Karpas-422 (cell line): Measurements from ENCODE around the gene CYP27C1. TPM values are rescaled to one million over a fixed set of nuclear protein-coding genes. Genes with fewer than 3 reads are reported as not detected.
A peak's percentile ranks its signal among the peaks of the same experiment; 100 is the strongest.
"Not testable (repeated sequence)": the region's sequence is repeated elsewhere in the genome, so short reads cannot be mapped to it uniquely, and the experiment has no call there.

Source experiments
- DNase-seq: peaks from one replicate; pipeline ENCODE4 v3.0.0-alpha.2; 2015
- H2AFZ ChIP-seq: fragments of 200-600 bp; sonication (generic); 2 replicates; pipeline ENCODE4 v1.6.1; 2014; ENCODE audit warnings: antibody characterized with exemption, low read length, mixed read lengths
- H3K27ac ChIP-seq: fragments of 200-600 bp; sonication (generic); 2 replicates; pipeline ENCODE4 v1.5.1; 2014; ENCODE audit warnings: mild to moderate bottlenecking, low read length, moderate library complexity
- H3K27me3 ChIP-seq: fragments of 200-600 bp; sonication (generic); 2 replicates; pipeline ENCODE4 v1.6.1; 2014; ENCODE audit warnings: low read length, mixed read lengths
- H3K36me3 ChIP-seq: fragments of 200-600 bp; sonication (generic); 2 replicates; pipeline ENCODE4 v1.6.1; 2014; ENCODE audit warnings: low read length, mixed read lengths; ENCODE audit not compliant: insufficient read depth
- H3K4me1 ChIP-seq: fragments of 200-600 bp; sonication (generic); 2 replicates; pipeline ENCODE4 v1.6.1; 2014; ENCODE audit warnings: mild to moderate bottlenecking, low read length, mixed read lengths
- H3K4me2 ChIP-seq: fragments of 200-600 bp; sonication (generic); 2 replicates; pipeline ENCODE4 v1.6.1; 2014; ENCODE audit warnings: low read length, low read depth, mild to moderate bottlenecking; ENCODE audit not compliant: poor library complexity, severe bottlenecking
- H3K4me3 ChIP-seq: fragments of 200-600 bp; sonication (generic); 2 replicates; pipeline ENCODE4 v1.5.1; 2014; ENCODE audit warnings: mild to moderate bottlenecking, antibody characterized with exemption, low read length, mixed read lengths
- H3K79me2 ChIP-seq: fragments of 200-600 bp; sonication (generic); 2 replicates; pipeline ENCODE4 v1.6.1; 2014; ENCODE audit warnings: mild to moderate bottlenecking, low read length, mixed read lengths
- H3K9ac ChIP-seq: fragments of 200-600 bp; sonication (generic); 2 replicates; pipeline ENCODE4 v1.6.0; 2014; ENCODE audit warnings: low read length
- H3K9me2 ChIP-seq: fragments of 200-600 bp; sonication (generic), shearing (Covaris generic); replicated peaks from 2 replicates; pipeline ENCODE4 v1.6.0; 2014; ENCODE audit warnings: mild to moderate bottlenecking, low read length, moderate library complexity; ENCODE audit not compliant: insufficient read depth
- H3K9me3 ChIP-seq: fragments of 300-700, 200-600 bp; sonication (generic); 2 replicates; pipeline ENCODE4 v1.6.1; 2014; ENCODE audit warnings: low read length, mixed read lengths
- H4K20me1 ChIP-seq: fragments of 200-600 bp; sonication (generic); 2 replicates; pipeline ENCODE4 v1.6.1; 2014; ENCODE audit warnings: mild to moderate bottlenecking, antibody characterized with exemption, low read length, low read depth; ENCODE audit not compliant: insufficient read depth
- total RNA-seq: library from RNA; depleted of rRNA; stranded (reverse); fragments of >200 nt; shearing (Covaris generic); gene quantifications from 2 replicates; pipeline ENCODE4 v1.2.3, GENCODE V29; 2014; ENCODE audit warnings: low replicate concordance

CYP27C1 gene
- total RNA-seq, 1 experiment from 2014 or later = not detected

DNA sequence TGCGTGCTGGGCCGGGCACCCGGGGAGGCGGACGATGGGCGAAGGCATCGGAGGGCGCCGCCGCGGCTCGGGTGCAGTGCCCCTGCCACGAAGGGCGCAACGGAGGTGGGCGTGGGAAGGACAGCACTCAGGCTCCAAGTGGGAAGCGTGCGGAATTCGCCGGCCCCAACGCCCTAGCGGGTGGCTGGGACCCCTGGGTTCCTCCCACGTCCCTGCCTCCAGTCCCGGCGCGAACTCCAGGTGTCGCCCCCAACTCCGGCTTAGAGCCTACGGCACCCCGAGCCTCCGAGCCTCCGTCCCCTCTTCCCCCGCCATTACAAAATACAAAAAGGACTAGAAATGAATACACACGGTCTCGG lies 1.3 kb downstream of the CYP27C1 start:
- Histone ChIP-seq H3K4me2 (no peak overlapping the region), H3K36me3 (no peaks in the 10 kb centered on the region), H3K79me2 (no peaks in the 10 kb centered on the region), H3K4me3 (no peak overlapping the region), H3K9ac (no peak overlapping the region), H3K9me3 (no peaks in the 10 kb centered on the region), H4K20me1 (no peaks in the 10 kb centered on the region), H3K27ac (no peak overlapping the region), H2AFZ (no peak overlapping the region), H3K4me1 (no peaks in the 10 kb centered on the region), H3K27me3 (no peaks in the 10 kb centered on the region), H3K9me2 (no peaks in the 10 kb centered on the region)
- no peak for DNase-seq

DNA sequence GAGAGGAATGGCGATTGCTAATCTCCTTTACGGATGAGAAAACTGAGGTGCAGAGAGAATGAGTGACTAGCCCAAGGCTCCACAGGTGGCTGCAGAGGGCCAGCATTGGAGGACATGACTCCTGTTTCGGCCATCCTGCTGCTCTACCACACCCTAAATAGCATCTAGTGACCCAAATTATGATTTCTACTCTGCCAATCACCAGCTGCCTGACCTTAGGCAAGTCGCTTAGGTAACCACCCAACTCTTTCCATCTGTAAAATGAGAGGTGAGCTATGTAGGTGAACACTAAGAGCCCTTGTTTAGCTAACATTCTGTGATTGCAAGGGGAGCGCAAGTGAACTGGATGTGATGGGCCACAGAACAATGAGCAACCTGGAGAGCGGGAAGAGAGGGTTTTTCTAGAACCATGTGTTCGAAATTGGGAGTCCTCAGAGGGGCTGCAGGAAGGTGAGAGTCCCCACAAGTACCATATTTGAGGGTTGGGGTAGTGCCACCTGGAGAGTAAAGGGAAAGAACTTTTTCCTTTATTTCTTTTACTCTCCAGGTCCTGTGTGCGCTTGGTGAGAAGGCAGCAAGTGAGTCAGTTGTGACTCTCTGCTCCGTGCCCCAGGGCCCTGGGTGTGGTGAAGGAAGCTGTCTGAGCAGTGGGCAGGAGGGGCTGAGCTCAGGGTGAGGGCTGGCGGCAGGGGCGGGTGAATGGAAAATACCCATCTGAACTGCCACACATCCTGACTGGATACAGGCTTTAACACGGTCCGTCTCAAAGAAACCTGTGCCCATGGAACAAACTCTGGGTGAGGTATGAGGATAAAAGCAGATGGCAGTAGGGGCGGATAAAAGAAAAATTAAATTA lies 2.4 kb downstream of the CYP27C1 start:
- H3K27me3 ChIP-seq = no peaks in the 10 kb centered on the region
- H3K9me3 ChIP-seq = no peaks in the 10 kb centered on the region
- H3K4me3 ChIP-seq = no peak overlapping the region
- no peak overlapping the region for H3K9ac ChIP-seq
- no peak overlapping the region for H3K4me2 ChIP-seq
- no peaks in the 10 kb centered on the region for H4K20me1 ChIP-seq
- no peak for DNase-seq
- H2AFZ ChIP-seq = no peak overlapping the region
- H3K36me3 ChIP-seq = no peaks in the 10 kb centered on the region
- H3K27ac ChIP-seq = no peak overlapping the region
- no peaks in the 10 kb centered on the region for H3K9me2 ChIP-seq
- H3K4me1 ChIP-seq = no peaks in the 10 kb centered on the region
- H3K79me2 ChIP-seq = no peaks in the 10 kb centered on the region

DNA sequence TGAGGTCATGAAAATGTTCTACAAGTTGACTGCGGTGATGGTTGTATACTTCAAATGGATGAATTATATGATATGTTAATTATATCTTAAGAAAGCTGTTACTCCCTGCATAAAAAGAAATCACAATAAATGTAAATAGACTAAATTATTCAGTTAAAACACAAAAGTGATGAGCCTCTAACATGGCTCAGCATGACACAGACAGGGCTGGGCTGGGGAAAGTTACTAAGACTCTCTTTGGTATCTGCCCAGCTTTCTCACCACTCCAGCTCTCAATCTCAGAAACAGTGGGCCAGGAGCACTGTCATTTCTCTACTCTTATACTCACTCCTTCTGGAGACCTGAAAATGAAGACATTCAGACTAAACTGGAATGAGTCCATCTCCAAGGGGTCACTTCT lies 3.5 kb downstream of the CYP27C1 start:
- Histone ChIP-seq H2AFZ (no peak overlapping the region), H3K9me3 (no peaks in the 10 kb centered on the region), H4K20me1 (no peaks in the 10 kb centered on the region), H3K27me3 (no peaks in the 10 kb centered on the region), H3K9me2 (no peaks in the 10 kb centered on the region), H3K4me1 (no peaks in the 10 kb centered on the region), H3K36me3 (no peaks in the 10 kb centered on the region), H3K27ac (no peak overlapping the region), H3K79me2 (no peaks in the 10 kb centered on the region), H3K4me2 (no peak overlapping the region), H3K9ac (no peak overlapping the region), H3K4me3 (no peak overlapping the region)
- DNase-seq = no peak

GRCh38 chr2:127216095-127216494 lies 4.0 kb downstream of the CYP27C1 start:
- no peaks in the 10 kb centered on the region for H3K4me1 ChIP-seq
- H3K9me2 ChIP-seq = no peaks in the 10 kb centered on the region
- H3K27ac ChIP-seq = no peak overlapping the region
- no peaks in the 10 kb centered on the region for H3K36me3 ChIP-seq
- H4K20me1 ChIP-seq = no peaks in the 10 kb centered on the region
- no peak overlapping the region for H3K4me2 ChIP-seq
- H3K27me3 ChIP-seq = no peaks in the 10 kb centered on the region
- no peak overlapping the region for H3K9ac ChIP-seq
- H3K79me2 ChIP-seq = no peaks in the 10 kb centered on the region
- no peak overlapping the region for H2AFZ ChIP-seq
- H3K4me3 ChIP-seq = no peak overlapping the region
- H3K9me3 ChIP-seq = no peaks in the 10 kb centered on the region
- no peak for DNase-seq

GRCh38 chr2:127214201-127214600 lies 5.9 kb downstream of the CYP27C1 start:
- DNase-seq, H3K4me3 ChIP-seq, H3K4me2 ChIP-seq, H3K36me3 ChIP-seq, H3K9me2 ChIP-seq, H3K9me3 ChIP-seq, H4K20me1 ChIP-seq, H3K27me3 ChIP-seq, H3K4me1 ChIP-seq, H3K9ac ChIP-seq, H2AFZ ChIP-seq, H3K79me2 ChIP-seq, H3K27ac ChIP-seq: not testable (repeated sequence)

- H3K4me2 ChIP-seq = no peak overlapping the region
- H3K36me3 ChIP-seq = no peaks in the 10 kb centered on the region
- H2AFZ ChIP-seq = no peak overlapping the region
- H3K27me3 ChIP-seq = no peaks in the 10 kb centered on the region
- peak; percentile 45 for DNase-seq
- H3K27ac ChIP-seq = no peak overlapping the region
- no peaks in the 10 kb centered on the region for H4K20me1 ChIP-seq
- peaks cover 6% of the 10 kb centered on the region for H3K4me1 ChIP-seq
- H3K9ac ChIP-seq = no peak overlapping the region
- H3K9me2 ChIP-seq = no peaks in the 10 kb centered on the region
- H3K79me2 ChIP-seq = no peaks in the 10 kb centered on the region
- H3K9me3 ChIP-seq = no peaks in the 10 kb centered on the region
- H3K4me3 ChIP-seq = no peak overlapping the region
Observed at GRCh38 chr2:127208313-127208712, 11.8 kb downstream of the CYP27C1 start.

GRCh38 chr2:127205218-127206125 lies 14.6 kb downstream of the CYP27C1 start:
- Histone ChIP-seq H3K4me1 (peaks cover 6% of the 10 kb centered on the region), H3K27me3 (no peaks in the 10 kb centered on the region), H3K27ac (no peak overlapping the region), H3K36me3 (no peaks in the 10 kb centered on the region), H3K79me2 (no peaks in the 10 kb centered on the region), H2AFZ (no peak overlapping the region), H3K9me3 (no peaks in the 10 kb centered on the region), H4K20me1 (no peaks in the 10 kb centered on the region), H3K4me2 (no peak overlapping the region), H3K9me2 (no peaks in the 10 kb centered on the region), H3K9ac (no peak overlapping the region), H3K4me3 (no peak overlapping the region)
- no peak for DNase-seq

DNA sequence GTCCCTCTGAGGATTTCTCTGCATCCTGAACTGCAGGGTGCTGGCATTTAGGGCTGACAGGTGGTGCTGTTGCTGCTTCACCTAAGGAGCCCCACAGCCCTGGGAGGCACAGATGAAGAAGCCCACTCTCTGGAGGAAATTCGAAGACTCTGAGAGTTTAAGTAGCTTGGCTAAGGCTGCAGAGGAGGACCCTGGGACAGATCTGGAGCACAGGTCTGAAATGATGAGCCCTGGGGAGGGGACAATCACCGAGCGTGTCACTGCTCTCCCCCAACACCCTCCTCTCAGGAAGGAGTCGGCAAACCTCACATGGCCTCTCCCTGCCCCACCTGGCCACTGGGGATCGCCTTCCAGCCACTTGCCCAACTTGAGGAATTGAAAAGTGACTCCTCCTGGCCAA lies 18.6 kb downstream of the CYP27C1 start:
- H3K4me1 ChIP-seq = peaks cover 3% of the 10 kb centered on the region; the same call in 1 of the 2 replicates
- no peak overlapping the region for H3K4me2 ChIP-seq
- no peaks in the 10 kb centered on the region for H3K36me3 ChIP-seq
- 0 out of 2 replicates have a peak, but pooled peaks cover 3% of the 10 kb centered on the region for H3K9me3 ChIP-seq
- H4K20me1 ChIP-seq = no peaks in the 10 kb centered on the region
- H3K79me2 ChIP-seq = no peaks in the 10 kb centered on the region
- H3K27me3 ChIP-seq = no peaks in the 10 kb centered on the region
- H3K4me3 ChIP-seq = no peak overlapping the region
- H2AFZ ChIP-seq = no peak overlapping the region
- no peak overlapping the region for H3K27ac ChIP-seq
- no peaks in the 10 kb centered on the region for H3K9me2 ChIP-seq
- DNase-seq = no peak
- H3K9ac ChIP-seq = no peak overlapping the region
